SJCRH30 (cell line): Measurements from ENCODE around the gene PCYT2. TPM values are rescaled to one million over a fixed set of nuclear protein-coding genes. Genes with fewer than 3 reads are reported as not detected.
"Not testable (repeated sequence)": the region's sequence is repeated elsewhere in the genome, so short reads cannot be mapped to it uniquely, and the experiment has no call there.

Experiments used
- DNase-seq, 2 experiments: peaks; one replicate each; pipeline ENCODE4 v3.0.0-alpha.2; 2015 to 2020
- H3K27ac ChIP-seq: fragments of 250-450 bp; sonication (Bioruptor Pico); 2 replicates; pipeline ENCODE4 v1.5.1; 2020; ENCODE audit warnings: mild to moderate bottlenecking, moderate library complexity
- H3K27me3 ChIP-seq: fragments of 250-450 bp; sonication (Bioruptor Pico); 2 replicates; pipeline ENCODE4 v1.5.1; 2020; ENCODE audit warnings: mild to moderate bottlenecking, moderate library complexity
- H3K36me3 ChIP-seq: fragments of 250-450 bp; sonication (Bioruptor Pico); 2 replicates; pipeline ENCODE4 v1.5.1; 2020; ENCODE audit warnings: mild to moderate bottlenecking, moderate library complexity
- H3K4me1 ChIP-seq: fragments of 250-450 bp; sonication (Bioruptor Pico); 2 replicates; pipeline ENCODE4 v1.5.1; 2020; ENCODE audit warnings: mild to moderate bottlenecking, moderate library complexity
- H3K4me3 ChIP-seq: fragments of 250-450 bp; sonication (Bioruptor Pico); 2 replicates; pipeline ENCODE4 v1.5.1; 2020; ENCODE audit warnings: mild to moderate bottlenecking, moderate library complexity
- H3K9me3 ChIP-seq: fragments of 250-450 bp; sonication (Bioruptor Pico); replicated peaks from 2 replicates; pipeline ENCODE4 v1.5.1; 2020; ENCODE audit warnings: mild to moderate bottlenecking, moderate library complexity
- total RNA-seq: library from RNA; depleted of rRNA; stranded (reverse); fragments of >200 nt; shearing (Covaris generic); gene quantifications from 2 replicates; pipeline ENCODE4 v1.2.3, GENCODE V29; 2014

The PCYT2 gene
- total RNA-seq, 1 experiment from 2014 or later: 33.0 TPM

DNA sequence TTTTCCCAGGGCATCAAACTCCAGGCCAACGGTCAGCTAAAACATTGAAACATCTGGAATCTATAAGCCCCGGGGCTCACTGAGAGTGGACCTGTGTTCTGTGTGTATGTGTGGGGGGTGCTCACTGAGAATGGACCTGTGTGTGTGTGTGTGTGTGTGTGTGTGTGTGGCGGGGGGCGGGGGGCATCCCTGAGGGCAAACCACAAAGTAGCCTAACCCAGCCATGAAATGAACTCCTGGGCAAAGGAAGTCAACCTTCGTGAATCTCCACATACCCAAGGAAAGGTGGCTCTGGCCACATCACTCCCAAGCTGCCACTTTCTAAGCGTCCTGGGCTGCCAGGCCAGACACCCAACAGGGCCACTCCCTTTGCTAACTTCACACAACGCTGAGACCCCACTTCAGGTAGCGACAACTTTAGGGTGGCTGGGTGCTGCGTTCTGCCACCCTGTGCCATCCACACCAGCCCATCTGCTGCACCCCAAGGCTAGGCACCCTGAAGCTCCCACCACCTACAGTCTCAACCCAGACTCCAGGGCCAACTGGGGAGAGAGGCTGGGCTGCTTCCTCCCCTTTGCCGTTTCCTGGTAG is 14.8 kb upstream of the PCYT2 start:
- H3K27ac ChIP-seq: no peak overlapping the region
- H3K4me1 ChIP-seq: peaks cover 8% of the 10 kb centered on the region
- H3K4me3 ChIP-seq: peak overlapping the region; percentile 82
- no peaks in the 10 kb centered on the region; the same call in 1 of the 2 replicates for H3K36me3 ChIP-seq
- H3K27me3 ChIP-seq: no peaks in the 10 kb centered on the region
- H3K9me3 ChIP-seq: no peaks in the 10 kb centered on the region
- DNase-seq: no peak

DNA sequence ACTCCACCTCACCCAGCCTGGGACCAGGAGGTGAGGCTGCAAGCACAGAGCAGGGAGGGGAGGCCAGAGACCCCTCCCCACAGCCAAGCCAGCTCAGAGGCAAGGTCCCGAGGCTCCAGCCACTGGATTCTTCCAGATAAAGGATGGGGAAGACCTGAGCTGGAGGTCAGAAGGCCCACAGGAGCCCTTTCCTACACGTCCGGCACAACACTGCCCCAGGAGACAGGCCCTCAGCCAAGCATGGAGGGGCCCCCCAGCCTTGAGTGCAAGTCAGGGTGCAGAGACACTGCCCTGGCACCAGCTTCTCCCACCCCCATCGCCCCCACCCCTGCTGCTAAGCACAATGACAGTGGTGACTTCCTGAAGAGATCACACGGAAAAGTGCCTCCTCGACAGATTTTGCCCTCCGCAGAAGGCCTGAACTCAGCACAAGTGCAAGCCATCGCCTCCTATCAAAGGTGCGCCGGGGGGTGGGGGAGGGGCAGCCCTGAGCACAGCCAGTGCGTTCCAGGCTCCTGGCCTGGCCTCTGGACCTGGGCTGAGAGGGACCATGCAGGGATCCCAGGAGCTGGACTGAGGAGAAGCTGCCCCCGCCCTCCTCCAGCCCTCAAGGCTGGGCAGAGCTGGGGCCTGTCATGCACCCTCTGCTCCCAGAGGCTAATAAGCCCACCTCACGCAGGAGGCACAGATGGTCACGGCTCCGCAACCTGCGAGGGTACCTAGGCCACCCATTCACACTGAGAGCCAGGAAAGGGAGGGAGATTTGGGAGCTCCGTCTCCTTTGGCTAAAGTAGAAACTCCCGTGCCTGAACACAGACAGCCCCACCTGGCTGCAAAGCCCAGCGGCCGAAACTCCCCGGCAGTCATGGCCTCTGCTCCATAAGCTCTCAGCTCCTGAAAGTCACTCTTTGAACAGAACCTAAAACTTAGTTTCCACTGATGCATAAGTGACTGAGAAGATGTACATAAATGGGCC is 13.6 kb upstream of the PCYT2 start:
- no peak overlapping the region for H3K4me3 ChIP-seq
- peaks cover 8% of the 10 kb centered on the region for H3K4me1 ChIP-seq
- no peak overlapping the region for H3K27ac ChIP-seq
- H3K27me3 ChIP-seq: no peaks in the 10 kb centered on the region
- H3K9me3 ChIP-seq: no peaks in the 10 kb centered on the region
- no peaks in the 10 kb centered on the region; the same call in 1 of the 2 replicates for H3K36me3 ChIP-seq
- DNase-seq: no peak

DNA sequence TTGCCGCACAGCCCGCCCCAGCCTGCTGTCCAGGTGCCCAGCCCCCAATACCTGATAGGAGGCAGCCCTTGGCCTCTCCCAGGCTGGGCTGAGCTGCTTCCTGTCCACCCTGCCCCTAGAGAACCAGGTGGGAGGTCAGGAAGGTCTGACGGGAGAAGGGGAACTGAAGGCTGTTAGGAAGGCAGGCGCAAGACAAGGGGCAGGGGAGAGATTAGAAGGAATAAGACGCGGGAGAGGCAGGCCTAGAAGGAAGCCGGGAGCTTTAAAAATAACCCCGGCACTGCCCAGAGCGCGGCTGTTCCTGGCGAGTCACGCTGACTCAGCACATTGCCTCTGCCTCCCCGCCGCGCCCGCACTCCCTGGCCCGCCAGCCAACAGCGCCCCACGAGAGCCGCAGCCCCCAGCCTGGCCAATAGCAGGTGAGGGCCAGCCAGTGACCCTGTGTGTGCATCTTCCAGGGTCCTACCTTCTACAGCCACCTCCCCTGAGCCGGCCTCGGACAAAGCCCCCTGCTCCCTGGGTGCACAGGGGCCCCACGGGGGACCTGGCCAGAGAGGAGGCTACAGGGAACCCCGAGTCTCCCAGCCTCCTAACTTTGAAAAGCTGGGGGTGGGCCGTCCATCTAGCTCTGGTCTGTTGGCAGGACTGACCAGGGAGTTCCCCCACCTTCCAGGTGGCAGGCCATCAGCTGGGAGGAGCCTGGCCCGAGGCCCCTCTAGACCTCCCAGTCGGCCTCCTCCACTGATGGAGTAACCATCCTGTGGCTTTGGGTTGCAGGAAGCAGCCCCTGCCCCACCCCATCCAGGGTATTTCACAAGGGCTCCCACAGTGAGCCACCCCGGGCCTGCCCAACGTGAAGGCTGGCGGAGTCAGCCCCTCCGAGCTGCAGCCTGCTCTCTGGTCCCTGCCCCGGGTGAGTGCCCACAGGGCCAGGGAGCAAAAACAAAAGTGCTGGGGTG is 12.4 kb upstream of the PCYT2 start:
- Histone ChIP-seq H3K4me1 (peaks cover 2% of the 10 kb centered on the region), H3K27me3 (no peaks in the 10 kb centered on the region), H3K36me3 (no peaks in the 10 kb centered on the region; the same call in 1 of the 2 replicates), H3K9me3 (no peaks in the 10 kb centered on the region), H3K27ac (no peak overlapping the region), H3K4me3 (no peak overlapping the region)
- no peak for DNase-seq

DNA sequence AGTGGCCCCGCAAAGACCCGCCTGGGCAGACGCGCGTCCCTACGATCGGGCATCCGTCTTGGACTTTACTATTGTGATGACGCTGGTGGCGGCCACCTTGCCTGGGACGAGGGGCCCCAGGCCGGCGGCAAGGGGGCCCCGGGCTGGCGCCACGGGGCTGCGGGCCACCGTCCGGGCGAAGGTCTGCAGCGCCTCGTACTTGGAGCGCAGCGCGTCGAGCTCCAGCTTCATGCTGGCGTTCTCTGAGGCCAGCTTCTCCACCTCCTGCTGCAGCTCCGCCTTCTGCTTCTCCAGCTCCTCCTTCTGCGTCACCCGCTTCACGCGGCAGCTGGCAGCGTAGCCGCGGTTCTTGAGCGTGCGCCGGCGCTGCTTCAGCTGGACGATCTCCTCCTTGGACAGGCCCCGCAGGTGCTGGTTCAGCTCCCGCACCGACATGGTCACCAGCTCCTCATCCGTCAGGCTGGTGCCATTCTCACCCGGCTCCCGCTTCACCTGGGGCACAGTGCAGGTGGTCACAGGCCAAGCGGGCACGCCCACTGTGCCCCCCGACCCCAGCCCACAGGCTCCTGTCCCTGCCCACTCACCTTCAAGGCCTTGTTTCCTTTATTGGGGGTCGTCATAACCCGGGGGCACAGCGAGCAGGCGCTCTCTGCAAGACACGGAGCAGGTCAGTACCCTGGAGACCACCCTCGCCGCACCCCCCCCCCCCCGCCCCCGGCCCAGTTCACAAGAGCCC is 11.5 kb upstream of the PCYT2 start:
- Histone ChIP-seq H3K9me3 (no peaks in the 10 kb centered on the region), H3K27ac (no peak overlapping the region), H3K27me3 (no peaks in the 10 kb centered on the region), H3K4me3 (no peak overlapping the region), H3K36me3 (no peaks in the 10 kb centered on the region; the same call in 1 of the 2 replicates), H3K4me1 (no peaks in the 10 kb centered on the region; the same call in 1 of the 2 replicates)
- DNase-seq: no peak

DNA sequence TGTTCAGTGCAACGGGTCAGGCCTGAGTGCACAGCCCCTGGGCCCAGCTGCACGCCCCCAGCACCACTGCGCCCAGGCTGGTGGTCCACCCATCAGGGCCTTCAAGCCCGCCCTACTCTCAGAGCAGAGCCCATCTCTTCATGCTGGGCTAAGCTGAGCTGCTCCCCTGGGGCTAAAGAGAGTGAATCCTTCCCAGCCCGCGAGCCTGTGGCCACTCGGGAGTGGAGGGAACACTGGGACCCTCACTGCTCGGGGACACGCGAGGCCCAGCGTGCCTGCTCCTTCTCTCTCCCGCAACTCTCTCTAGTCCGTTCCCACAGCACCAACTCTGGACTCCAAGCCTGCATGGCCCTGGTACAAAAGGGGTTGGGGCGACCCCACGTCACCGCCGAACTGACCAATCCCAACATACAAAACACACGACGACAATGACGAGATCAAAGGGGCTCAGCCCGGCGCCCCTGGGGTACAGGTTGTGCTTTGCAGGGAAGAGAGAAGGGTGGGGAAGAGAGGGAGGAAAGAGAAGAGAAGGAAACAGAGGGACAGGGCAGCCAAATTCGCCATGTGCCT is 10.9 kb upstream of the PCYT2 start:
- no peak for DNase-seq
- no peaks in the 10 kb centered on the region for H3K27me3 ChIP-seq
- H3K27ac ChIP-seq: no peak overlapping the region
- no peaks in the 10 kb centered on the region for H3K9me3 ChIP-seq
- H3K4me3 ChIP-seq: no peak overlapping the region
- no peaks in the 10 kb centered on the region; the same call in 1 of the 2 replicates for H3K4me1 ChIP-seq
- no peaks in the 10 kb centered on the region; the same call in 1 of the 2 replicates for H3K36me3 ChIP-seq

DNA sequence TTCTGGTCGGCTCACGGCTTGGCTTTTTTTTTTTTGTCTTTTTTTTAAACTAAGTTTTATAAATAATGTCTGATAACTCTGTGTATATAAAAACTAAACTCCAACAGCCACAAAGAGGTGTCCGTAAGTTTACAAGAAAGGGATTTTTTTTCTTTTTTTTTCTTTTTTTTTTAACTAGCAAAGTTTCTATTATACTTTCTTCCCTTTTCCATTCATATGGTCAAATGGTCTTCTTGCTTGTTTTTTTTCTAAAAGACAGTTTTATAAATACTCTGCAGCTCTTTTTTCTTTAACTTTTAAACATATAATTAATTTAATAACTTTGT is 10.3 kb upstream of the PCYT2 start:
- no peak for DNase-seq
- Histone ChIP-seq H3K36me3 (no peaks in the 10 kb centered on the region; the same call in 1 of the 2 replicates), H3K9me3 (no peaks in the 10 kb centered on the region), H3K27ac (no peak overlapping the region), H3K27me3 (no peaks in the 10 kb centered on the region), H3K4me1 (no peaks in the 10 kb centered on the region; the same call in 1 of the 2 replicates), H3K4me3 (no peak overlapping the region)

DNA sequence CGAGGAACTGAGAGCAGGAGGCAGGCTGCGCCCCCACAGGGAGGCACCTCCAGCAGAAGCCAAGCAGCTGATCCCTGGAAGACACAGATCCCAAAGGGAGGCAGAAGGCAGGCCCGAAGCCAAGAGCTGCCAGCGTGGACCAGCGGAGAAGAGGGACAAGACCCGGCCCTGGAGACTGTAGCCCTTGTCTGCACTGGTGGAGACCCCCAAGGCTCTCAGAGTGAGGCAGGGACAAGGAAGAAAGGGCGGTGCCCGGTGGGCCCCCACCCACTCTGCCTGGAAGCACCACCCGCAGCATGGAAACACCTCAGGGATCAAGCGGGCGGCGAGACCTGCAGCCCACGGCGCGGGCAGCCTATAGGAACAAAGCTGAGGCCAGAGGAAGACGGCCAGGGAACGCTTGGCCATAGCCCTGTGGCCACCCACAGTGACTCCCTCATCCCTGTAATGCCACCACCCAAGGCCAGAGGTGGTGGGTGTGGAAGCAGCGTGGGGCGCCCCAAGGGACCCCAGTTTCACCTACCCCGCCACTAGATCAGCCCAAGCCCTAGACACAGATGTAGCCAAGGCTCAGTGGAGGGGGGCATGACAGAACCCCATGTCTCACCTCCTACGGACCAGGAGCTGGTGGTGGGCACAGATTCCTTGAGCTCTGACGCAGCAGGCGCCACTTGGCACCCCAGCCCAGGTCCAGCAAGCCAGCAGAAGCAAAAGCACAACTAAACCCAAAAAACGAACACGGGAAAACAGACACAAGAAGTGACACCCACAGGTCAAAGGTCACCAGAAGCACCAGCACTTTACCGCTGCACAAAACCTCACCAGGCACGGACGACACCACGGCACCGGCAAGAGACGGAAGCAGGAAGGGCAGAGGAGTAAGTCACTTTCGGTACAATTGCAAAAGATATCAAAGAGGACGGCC is 9.7 kb upstream of the PCYT2 start:
- H3K27ac ChIP-seq: no peak overlapping the region
- no peak for DNase-seq
- no peaks in the 10 kb centered on the region for H3K9me3 ChIP-seq
- H3K4me1 ChIP-seq: no peaks in the 10 kb centered on the region; the same call in 1 of the 2 replicates
- no peak overlapping the region for H3K4me3 ChIP-seq
- H3K27me3 ChIP-seq: no peaks in the 10 kb centered on the region
- H3K36me3 ChIP-seq: no peaks in the 10 kb centered on the region; the same call in 1 of the 2 replicates

DNA sequence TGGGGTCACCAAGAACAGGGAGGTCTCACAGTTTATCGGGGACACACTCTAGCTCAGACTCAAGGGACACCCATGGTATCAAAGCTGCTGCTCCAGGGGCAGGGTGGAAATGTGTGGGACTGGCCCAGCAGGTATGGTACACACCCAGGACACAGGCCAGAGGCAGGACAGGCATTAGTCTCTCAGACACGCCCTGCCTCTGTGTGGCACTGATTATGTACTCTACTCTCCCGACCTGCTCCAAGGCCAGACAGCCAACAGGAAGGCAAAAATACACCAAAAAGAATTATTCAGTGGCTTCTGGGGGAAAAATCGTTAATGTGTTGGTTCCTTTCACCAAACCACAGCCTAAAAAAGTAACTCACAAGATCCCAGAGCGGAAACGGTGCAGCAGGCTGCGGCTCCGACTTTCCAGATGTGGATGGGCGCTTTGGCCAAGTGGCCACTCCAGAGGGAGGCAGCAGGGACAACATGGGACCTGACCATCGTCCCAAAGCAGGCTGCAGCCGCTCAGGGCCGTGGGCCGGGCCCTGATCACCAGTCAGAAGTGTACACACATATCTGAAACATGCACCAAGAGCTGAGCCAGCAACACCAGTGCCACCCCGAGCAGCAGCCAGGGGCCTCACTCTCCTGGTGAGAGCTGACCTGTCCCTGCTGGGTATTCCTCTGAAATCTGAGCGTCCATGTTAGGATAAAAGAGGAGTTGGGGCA is 7.8 kb upstream of the PCYT2 start:
- H3K36me3 ChIP-seq: no peaks in the 10 kb centered on the region; the same call in 1 of the 2 replicates
- H3K9me3 ChIP-seq: no peaks in the 10 kb centered on the region
- no peaks in the 10 kb centered on the region for H3K4me1 ChIP-seq
- no peak overlapping the region for H3K4me3 ChIP-seq
- no peak for DNase-seq
- H3K27ac ChIP-seq: no peak overlapping the region
- H3K27me3 ChIP-seq: no peaks in the 10 kb centered on the region

DNA sequence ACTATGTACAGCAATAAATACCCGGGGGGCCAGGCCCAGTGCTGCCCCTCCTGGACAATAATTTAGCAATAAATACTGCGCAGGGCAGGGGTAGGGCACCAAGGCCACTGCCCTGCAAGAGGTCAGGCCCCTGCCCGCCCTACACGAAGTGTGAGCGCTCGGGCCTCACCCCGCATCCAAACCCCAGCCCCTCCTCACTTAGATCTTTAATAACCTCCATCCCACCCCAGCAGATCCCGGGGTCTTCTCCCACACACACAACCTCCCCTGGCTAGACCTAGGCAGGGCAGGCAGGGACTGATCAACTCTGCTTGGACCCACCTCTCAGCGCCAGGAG is 7.1 kb upstream of the PCYT2 start:
- not testable (repeated sequence) for H3K9me3 ChIP-seq, H3K27ac ChIP-seq, DNase-seq, H3K27me3 ChIP-seq, H3K36me3 ChIP-seq, H3K4me1 ChIP-seq
- H3K4me3 ChIP-seq: peak overlapping the region; percentile 90

DNA sequence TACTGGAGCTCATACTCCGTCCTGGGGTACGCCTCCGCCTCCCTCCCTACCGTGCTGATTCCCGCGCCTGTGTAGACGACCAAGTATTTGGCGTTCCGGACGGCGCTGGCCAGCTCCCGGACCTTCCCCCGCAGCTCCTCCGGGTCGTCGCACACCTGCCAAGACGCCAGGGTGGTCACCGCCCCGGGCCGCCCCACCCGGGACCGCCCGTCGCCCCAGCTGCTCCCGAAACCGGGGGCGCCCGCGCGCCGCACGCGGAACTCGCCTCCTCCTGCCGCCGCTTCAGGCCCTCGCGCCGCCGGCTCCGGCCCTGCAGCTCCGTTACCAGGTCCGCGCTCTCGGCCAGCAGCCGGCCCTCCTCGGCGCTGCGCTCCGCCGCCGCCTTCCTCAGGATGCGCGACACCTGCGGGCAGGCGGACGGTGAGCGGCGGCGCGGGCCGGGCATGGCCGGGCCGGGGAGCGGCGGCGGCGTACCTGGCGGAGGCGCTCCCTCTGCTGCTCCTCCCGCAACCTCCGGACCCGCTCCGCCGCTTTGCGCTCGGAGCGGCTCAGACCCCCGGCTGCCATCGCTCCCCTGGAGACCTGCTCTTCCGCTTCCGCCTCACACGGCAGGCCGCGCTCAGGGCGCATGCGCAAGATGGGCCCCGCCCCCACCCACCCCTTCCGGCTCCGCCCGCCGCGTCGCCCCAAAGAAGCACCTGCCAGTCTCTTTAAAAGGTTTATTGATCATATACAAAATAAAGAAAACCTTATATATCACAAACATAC is 6.5 kb upstream of the PCYT2 start, which contains the start of gene SIRT7:
TSS of gene SIRT7 (minus strand) at position 612 of the 768 bp plus-strand sequence. CDS start at position 567, 45 bp downstream.
- Histone ChIP-seq H3K4me1 (no peaks in the 10 kb centered on the region), H3K4me3 (peak within 1 kb of the TSS; percentile 90), H3K27ac (no peak within 1 kb of the TSS), H3K27me3 (no peaks in the 10 kb centered on the region), H3K9me3 (no peaks in the 10 kb centered on the region), H3K36me3 (no peaks in the 10 kb centered on the region; the same call in 1 of the 2 replicates)
- DNase-seq: peak; percentile 85 to 95

DNA sequence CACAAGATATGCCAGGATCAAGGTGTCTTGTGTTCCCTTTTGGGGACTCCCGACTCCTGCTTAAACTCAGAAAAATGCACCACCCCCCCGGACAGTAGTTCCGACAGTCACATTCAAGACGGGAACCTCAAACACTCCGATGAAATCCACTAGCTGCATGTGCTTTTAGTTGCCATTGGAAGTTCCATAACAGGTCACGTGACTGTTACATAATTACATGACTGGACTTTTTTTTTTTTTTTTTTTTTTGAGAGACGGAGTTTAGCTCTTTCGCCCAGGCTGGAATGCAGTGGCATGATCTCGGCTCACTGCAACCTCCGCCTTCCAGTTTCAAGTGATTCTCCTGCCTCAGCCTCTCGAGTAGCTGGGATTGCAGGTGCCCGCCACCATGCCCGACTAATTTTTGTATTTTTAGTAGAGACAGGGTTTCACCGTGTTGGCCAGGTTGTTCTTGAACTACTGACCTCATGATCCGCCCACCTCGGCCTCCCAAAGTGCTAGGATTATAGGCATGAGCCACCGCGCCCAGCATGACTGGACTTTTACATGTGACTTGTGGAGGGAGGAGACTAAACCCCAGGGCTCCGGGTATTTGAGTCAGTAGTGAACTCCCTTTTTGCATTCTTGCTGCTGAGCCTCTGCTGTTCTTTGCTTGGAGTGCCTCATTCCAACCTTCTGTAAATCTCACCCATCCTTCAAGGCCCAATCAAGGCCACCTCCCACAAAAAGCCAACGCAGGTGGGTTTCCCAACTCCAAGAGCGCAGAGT is 5.2 kb upstream of the PCYT2 start:
- Histone ChIP-seq H3K4me1 (no peaks in the 10 kb centered on the region), H3K27ac (no peak overlapping the region), H3K4me3 (no peak overlapping the region), H3K27me3 (no peaks in the 10 kb centered on the region), H3K9me3 (no peaks in the 10 kb centered on the region), H3K36me3 (peaks cover 4% of the 10 kb centered on the region; the same call in 1 of the 2 replicates)
- DNase-seq: no peak
